ENCODE measurements around the gene TESK2.
"Not testable (repeated sequence)": the region's sequence is repeated elsewhere in the genome, so short reads cannot be mapped to it uniquely, and the experiment has no call there.

Gene TESK2

DNA sequence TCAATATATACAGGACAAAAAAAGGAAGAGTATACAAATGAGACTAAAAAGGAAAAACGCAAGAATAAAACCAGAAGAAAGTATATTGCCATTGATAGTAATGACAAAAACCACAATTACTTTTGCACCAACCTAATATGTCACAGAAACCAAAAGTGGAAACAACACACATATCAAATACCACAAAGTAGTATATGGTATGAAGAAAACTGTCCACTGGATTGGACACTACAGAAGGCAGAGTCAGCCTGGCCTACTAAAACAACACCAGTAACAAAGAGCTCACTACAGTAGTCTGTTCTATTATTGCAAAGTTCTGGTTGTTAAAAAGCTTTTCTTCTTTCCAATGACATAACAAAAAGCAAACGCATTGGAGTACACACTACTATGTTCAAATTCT lies 17.7 kb downstream of the TESK2 start:
- DNase-seq (ENCODE audit: low spot score) = no peak

DNA sequence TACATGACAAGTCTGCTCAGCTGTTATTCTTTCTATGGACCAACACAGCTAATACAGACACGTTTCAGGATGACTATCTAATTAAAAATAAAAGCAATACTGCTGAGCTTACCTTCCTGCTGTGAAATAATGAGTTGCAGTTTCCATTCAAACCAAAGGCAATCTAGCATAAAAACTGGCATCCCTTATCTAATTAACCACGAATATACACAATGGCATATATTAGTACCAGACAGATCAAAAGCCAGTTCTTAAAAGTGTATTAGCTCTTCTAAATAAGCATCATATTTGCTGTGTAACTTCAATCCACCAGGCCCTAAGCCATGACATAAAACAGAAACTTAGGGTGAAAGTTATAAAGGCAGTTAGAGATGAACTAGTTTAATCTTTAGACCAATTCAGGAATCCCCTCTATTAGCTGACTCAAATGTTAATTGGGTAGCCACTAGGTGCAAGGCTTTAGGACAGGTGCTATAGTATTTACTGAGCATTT lies 20.6 kb downstream of the TESK2 start:
- no peak for DNase-seq (ENCODE audit: low spot score)

DNA sequence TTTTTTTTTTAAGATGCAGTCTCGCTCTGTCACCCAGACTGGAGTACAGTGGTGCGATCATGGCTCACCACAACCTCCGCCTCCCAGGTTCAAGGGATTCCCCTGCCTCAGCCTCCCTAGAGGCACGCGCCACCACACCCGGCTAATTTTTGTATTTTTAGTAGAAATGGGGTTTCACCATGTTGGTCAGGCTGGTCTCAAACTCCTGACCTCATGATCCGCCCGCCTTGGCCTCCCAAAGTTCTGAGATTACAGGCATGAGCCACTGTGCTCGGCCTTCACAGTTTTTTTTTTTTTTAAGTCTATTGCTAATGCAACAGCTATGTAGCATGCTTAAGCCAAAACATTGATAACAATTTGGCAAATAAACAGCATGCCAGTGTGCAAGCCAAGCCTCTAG lies 23.6 kb downstream of the TESK2 start:
- not testable (repeated sequence) for DNase-seq (ENCODE audit: low spot score)

DNA sequence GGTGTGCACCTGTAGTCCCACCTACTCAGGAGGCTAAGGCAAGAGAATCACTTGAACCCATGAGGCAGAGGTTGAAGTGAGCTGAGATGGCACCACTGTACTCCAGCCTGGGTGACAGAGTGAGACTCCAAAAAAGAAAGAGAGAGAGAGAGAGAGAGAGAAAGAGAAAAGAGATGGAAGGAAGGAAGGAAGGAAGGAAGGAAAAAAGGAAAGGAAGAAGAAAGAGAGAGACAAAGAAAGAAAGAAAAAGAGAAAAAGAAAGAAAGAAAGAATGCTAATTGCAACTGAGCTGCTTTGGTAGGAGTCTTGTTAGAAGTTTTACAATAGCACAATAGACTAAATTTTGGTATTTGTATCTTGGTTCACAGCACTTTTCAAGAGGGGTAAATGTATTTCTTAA lies 25.7 kb downstream of the TESK2 start:
- no peak for DNase-seq (ENCODE audit: low spot score)

DNA sequence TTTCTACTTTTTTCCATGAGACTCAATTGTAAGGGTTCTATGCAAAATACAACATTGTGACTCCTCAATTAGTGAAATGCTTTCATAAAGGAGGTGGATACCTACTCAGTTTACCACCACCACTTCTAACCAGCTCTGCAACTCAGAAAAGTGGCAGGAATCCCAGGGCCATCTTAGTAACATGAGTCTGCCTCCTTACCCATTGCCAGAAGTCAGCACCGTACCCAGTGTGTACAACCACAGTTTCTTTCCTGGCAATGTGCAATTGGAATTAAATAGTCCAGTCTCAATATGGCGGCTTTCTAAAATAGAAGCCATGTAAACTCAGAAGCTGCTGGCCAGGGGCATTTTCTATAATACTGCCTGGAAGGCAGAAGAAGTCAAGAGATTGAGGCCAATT lies 32.1 kb downstream of the TESK2 start:
- DNase-seq (ENCODE audit: low spot score) = no peak

DNA sequence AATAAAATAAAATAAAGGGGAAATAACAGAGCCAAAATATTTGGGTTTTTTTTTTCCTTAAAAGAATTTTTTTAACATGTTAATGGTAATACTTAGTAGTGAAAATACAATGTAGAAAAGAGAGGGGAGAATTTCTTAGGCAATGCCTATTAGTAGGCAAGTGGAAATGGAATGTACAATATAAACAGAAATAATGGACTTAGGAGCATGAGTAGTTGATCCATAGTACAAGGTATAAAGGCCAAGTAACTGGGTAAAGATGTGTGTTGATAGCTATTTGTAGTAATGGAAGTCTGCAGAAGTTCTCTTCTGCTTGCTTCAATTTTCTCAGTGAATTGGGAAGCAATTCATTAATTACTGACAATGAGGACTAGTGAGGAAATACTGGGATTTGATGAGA lies 34.4 kb downstream of the TESK2 start:
- no peak for DNase-seq (ENCODE audit: low spot score)

DNA sequence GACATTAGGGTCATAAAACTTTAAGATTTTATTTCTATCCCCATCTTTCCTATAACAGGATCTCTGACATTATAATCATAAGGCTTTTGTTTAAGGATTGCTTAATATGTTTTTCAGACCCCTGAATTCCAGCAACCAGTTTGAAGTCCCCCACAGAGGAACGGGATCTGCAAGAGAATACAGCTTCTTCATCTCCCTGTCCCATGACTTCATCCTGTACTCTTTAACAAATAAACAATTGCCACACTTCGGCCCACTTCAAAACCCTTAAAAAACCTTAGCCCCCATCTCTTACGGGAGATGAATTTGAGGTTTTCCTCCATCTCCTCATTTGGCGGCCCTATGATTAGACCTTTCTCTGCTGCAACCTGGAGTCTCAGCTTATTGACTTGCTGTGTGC lies 35.8 kb downstream of the TESK2 start:
- no peak for DNase-seq (ENCODE audit: low spot score)

DNA sequence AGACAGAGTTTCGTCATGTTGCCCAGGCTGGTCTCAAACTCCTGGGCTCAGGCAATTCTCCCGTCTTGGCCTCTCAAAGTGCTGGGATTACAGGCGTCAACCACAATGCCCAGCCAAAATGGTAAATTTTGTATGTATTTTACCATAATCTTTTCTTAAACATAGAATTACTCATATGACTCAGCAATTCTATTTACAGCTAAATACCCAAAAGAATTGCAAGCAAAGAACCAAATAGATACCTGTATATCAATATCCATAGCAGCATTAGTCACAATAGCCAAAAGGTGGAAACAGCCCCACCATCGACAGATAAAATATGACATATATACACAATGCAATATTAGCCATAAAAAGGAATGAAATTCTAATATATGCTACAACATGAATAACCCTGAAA lies 36.5 kb downstream of the TESK2 start:
- DNase-seq (ENCODE audit: low spot score) = no peak

DNA sequence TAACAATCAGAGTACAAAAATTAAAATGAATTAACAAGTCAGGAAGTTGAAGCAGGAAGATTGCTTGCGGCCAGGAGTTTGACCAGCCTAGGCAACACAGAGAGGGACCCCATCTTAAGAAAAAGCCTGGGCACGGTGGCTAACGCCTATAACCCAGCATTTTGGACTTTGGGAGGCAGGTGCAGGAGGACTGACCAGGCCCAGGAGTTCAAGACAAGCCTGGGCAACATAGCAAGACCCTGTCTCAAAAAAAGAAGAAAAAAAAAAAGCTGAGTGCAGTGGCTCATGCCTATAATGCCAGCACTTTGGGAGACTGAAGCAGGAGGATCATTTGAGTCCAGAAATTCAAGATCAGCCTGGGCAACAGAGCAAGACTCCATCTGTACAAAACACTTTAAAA lies 38.5 kb downstream of the TESK2 start:
- no peak for DNase-seq (ENCODE audit: low spot score)

DNA sequence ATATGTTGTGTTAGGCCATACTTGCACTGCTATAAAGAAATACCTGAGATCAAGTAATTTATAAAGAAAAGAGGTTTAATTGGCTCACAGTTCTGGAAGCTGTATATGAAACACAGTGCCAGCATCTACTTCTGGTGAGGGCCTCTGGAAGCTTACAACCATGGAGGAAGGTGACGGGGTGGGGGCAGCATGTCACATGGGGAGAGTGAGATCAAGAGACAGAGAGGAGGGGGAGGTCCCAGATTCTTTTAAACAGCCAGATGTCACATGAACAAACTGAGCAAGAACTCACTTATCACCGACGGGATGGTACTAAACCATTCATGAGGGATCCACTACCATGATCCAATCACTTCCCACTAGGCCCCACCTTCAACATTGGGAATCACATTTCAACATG lies 42.6 kb downstream of the TESK2 start:
- DNase-seq (ENCODE audit: low spot score) = no peak

DNA sequence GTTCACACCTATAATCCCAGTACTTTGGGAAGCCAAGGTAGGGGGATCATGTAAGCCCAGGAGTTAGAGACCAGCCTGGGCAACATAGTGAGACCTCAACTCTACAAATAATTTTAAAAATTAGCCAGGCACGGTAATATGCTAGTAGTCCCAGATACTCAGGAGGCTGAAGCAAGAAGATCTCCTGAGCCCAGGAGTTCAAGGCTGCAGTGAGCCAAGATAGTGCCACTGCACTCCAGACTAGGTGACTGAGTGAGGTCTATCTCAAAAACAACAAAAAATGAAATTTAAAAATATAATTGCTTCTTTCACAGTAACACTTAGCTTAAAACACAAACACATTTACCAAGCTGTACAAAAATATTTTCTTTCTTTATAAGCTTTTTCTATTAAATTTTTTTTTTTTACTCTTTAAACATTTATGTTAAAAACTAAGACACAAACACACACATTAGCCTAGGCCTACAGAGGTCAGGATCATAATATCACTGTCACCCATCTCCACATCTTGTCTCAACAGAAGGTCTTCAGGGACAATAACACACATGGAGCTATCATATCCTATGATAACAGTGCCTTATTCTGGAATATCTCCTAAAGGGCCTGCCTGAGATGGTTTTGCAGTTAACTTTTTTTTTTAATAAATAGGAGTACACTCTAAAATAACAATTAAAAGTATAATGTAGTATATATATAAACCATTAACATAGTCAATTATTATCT lies 43.9 kb downstream of the TESK2 start:
- DNase-seq (ENCODE audit: low spot score) = no peak

DNA sequence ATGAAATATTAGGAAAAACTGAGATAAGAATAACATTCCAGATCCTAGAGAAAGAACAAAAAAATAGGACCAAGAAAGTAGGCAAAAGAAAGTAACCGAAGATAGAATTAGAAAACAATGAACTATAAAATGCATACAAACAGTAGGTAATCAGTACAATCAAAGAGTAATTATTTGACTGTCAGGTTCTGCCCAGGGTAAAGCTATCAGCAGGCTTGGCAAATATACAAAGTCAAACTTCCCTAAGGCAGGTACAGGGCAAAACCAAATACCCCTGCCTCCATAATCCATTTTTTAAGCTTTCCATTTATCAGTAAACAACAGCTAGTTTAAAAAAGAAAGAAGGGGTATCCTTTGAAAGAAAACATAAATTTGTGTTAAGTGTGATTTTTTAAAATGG lies 44.4 kb downstream of the TESK2 start:
- DNase-seq (ENCODE audit: low spot score) = no peak

DNA sequence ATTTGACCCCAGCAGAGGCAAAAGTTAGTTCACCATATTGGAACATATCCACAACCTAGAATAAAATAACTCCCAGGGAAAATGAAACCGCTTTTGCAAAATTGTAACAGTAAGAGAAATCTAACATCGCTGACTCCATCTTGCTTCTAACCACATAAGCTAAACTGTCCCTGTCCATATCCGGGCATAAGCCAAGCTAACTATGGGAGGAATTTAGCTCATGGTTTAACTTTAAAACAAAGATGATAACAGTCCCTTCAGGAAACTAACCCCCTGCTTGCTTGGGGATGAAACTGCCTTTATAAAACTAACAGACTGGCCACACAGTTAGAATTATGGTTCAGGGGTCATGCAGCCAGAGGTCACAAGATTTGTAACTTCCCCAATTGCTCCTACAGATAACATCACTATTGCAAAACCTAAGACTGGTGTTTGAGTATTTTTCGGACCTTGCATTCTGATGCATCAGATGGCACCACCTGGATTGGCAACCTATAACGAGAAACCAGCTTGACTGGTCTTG lies 46.3 kb downstream of the TESK2 start:
- DNase-seq (ENCODE audit: low spot score) = no peak

DNA sequence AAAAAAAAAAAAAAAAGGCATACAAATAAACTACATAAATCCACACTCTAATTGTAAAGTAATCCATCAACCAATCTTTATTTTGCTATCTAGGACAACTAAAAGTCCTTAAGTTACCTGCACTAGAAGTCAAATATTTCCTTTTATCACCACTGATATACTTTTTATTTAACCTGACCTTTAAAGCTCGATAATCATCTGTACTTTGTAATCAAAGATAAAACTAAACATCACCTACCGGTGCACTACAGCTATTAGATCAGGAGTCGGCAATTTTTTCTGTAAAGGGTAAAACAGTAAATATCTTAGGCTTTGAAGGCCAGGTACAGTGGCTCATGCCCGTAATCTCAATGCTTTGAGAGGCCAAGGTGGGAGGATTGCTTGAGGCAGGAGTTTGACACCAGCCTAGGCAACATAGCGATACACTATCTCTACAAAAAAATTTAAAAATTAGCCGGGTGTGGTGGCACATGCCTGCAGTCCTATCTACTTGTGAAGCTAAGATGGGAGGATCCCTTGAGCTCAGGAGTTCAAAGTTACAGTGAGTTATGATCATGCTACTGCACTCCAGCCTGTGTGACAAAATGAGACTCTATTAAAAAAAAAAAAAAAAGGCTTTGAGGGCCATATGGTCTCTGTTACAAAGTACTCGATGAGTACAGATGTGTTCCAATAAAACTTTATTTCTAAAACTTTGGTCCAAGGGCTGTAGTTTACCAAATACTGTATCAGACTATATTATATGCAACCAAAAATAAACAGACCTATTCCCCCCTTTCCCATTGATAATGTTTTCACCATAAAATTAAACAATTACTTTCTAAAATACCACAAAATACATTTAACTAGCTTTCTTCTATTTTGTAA lies 47.1 kb downstream of the TESK2 start:
- DNase-seq (ENCODE audit: low spot score) = no peak

DNA sequence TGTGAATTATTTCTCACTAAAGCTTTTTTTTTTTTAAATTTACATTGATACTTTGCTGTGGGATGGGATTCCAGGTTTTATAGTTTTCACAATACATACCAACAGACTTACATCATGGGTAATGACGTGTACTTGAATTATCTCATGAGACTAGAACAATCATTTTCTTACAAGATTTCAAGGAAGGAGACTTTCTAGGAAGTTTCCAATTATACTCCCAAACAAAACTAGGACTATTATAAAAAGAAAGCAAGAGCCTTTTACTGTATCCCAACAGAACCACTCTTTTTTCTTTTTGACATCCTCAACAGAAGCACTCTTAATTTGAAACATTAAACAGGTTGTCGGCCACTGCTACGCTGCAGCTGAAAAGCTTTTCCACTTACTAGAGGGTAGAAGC lies 48.7 kb downstream of the TESK2 start:
- peak; percentile 27 for DNase-seq (ENCODE audit: low spot score)

DNA sequence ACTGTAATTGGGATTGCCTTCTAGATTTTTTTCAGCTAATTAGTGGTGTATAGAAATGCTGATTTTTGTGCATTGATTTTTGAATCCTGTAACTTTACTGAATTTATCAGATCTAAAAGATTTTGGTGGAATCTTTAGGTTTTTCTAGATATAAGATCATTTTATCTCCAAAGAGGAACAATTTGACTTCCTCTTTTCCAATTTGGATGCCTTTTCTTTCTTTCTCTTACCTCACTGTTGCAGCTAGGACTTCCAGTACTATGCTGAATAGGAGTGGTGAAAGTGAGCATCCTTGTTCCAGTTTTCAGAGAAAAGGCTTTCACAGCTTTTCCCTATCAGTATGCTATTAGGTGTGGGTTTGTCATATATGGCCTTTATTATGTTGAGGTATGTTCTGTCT lies 53.6 kb downstream of the TESK2 start:
- DNase-seq (ENCODE audit: low spot score) = no peak

DNA sequence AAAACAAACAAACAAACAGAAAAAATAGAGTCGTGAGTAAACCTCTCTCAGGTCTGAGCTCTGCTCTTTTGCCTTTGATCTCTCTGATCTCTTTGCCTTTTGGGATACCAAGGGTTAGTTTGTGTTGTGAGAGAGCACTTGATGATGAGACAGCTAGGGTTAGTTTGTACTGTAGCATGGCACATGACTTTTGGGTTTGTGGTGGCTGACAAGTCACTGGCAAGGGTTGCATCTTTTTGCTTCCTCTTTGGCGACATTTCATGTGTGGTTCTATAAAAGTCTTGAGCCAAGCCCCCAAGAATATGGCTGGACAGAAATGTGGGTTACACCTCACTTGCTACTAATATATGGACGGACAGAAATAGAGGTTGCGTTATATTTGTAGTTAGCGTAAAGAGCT lies 60.5 kb downstream of the TESK2 start:
- DNase-seq (ENCODE audit: low spot score) = no peak

DNA sequence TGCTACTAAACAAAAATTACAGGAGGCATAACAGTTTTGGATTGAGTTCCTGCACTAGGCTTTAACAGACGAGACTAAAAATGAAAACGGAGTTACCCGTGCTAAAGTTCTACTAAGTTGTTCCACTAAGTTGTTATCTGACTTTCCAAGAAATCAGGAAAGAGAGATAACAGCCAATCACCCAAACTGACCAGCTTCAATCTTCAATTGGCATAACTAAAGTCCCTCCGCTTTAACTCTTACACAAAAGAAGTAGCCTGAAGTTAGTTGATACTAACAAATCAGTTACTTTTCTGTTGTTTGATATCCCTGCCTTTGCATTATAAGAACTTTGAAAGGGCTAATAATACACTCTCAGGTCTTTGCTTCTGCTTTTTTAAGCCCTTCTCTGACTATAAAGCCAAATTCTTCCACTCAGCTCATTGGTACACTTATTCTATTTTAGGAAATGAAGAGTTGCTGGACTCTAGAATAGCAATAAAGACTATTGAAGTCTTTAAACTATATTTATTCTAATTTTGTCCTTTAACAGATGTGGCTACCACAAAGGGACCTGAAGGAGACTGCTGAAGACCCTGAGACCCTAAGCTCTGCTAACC lies 61.3 kb downstream of the TESK2 start:
- DNase-seq (ENCODE audit: low spot score) = no peak

DNA sequence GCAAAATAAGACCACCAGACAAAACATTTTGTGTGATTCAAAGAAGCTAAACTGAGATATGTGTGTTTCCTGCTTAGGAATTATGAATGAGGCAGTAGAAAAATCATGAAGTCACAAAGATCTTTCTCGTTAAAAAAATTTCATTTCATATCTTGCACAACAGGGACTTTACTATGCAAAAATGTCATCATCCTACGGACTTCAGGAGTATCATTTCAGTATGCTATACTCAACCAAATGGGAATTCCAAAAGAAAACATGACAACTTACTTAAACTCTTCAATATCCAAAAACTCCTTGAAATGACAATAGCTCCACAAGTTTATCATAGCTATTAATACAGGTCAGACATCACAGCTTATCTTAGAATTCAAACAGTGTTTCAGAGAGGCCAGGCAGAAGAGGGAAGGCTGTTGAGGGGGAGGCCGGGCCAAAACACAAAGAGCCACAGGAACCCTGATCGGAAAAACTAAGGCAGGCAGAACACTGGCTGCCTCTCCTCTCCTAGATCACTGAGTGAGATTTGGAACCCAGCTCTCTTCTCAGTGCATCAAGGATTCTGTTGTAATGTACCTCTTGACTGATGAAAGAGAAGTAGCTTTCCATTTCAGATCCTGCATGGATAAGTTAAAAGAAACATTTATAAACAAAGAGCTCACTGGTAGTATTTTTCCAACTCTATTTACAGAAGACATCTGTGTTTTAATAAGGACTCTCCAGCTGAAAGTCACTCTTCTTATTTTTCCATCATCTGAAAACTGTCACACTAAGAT lies 66.9 kb downstream of the TESK2 start:
- DNase-seq (ENCODE audit: low spot score) = no peak

DNA sequence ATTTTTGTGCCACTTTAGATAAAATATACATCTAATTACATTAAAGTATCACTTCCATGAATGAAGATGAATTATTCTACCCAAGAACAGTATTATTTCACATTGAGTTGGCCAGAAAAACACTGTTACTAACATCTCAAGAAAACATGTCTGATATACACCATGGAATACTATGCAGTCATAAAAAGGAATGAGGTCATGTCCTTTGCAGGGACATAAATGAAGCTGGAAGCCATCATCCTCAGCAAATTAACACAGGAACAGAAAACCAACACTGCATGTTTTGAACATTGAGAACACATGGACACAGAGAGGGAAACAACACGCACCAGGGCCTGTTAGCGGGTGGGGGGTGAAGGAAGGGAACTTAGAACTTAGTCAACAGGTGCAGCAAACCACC lies 69.0 kb downstream of the TESK2 start:
- no peak for DNase-seq (ENCODE audit: low spot score)

DNA sequence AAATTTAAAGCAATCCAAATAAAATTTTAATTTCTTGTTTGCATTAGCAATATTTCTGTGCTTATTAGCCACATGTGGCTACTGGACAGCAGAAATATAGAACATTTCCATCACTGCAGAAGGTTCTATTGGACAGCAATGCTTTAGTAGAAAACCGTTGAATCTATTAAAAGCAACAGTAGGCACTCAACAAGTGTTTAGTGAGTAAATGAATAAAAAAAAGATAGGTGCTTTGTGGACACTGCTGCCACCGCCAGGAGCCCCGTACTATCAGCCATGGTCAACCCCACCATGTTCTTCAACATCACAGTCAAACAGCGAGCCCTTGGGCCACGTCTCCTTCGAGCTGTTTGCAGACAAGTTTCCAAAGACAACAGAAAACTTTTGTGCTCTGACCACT lies 76.2 kb downstream of the TESK2 start:
- no peak for DNase-seq (ENCODE audit: low spot score)

DNA sequence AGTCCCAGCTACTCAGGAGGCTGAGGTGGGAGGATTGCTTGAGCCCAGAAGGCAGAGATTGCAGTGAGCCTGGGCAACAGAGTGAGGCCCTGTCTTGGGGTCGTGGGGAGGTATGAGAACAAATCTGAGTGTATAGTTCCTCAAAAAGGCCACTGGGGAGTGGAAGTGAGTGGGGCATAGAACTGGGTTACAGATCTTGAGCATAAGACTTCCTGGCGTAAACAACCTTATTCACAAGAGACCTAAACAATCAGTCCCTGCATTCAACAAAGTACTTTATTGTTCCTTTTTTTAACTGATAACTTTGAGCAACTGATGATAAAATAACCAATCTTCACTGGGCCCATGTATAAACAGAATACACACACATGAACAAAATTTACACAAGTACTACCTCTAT lies 78.1 kb downstream of the TESK2 start:
- DNase-seq (ENCODE audit: low spot score) = no peak
